CD1c-positive myeloid dendritic cell (primary cell): ENCODE data around the gene OR5H6.
"Not testable (repeated sequence)": the region's sequence is repeated elsewhere in the genome, so short reads cannot be mapped to it uniquely, and the experiment has no call there.

Experiments
- DNase-seq: peaks from one replicate; pipeline ENCODE4 v3.0.0-alpha.2; 2016; ENCODE audit errors: extremely low spot score

OR5H6 gene

DNA sequence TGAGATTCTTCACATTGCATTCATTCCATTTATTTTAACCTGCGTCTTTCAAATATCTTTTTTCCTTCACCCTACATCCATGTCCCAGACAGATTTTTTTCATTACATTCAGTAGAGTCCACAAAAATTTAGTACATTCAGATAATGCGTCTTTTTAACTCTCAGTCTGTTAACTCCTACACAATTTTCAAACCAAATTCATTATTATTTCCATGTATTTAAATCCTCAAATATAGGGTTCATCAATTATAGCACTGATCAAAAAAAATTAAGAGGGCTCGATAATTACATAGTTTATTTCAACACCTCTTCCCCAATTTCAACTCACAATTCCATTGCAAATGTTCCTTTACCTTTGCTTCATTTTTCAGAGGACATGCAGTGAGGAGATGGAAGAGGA lies at the start of gene OR5H6:
Gene OR5H6, plus strand, starts transcription at position 301 of the 400 bp plus-strand sequence. Its CDS starts 89 bp downstream, at position 390.
- DNase-seq: no peak

DNA sequence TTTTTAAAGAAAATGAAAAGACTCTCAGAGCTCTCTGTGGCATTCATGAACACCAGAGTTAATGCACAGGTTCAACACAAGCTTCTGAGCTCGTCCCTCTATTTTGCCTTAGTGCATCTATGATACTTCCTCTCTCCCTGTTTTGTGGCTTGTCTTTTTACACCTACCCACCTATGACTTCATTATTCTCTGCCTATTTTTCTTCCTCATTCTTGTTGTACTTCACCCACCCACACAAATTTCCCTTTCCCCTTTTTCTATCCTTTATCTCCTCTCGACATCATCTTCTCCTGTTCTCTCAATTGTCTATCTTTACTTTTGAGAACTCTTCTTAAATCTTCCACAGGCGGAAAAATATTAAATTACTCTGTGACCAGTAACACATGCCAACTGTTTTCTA lies 49.0 kb upstream of the OR5H6 start:
- DNase-seq: no peak

DNA sequence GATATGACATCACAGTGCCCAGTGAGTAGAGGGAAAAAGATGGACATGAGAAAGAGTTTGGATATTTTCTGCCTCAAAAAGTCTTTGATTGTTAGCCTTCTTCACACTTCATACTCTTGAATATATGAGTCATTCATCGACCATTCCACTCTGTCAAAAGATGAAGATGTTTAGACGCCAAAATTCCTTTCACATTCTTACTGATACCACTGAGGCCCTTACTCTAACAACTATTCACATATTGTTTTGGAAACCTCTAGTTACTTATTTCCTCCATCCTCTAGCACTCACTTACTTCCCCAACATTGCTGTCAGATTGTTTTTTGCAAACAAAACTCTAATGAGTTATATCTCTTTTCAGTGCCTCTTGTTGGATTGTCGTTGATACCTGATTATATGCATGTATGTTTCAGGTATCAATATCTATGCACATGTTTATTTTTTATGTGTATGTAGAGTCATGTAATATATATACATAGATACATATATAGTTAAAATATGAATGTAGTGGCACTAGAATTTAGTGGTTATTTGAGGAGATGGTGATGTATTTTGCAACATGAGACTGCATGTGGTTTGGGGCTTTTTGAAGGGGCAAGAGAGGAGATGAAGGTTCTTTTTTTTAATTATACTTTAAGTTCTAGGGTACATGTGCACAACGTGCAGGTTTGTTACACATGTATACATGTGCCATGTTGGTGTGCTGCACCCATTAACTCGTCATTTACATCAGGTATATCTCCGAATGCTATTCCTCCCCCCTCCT lies 40.0 kb upstream of the OR5H6 start:
- DNase-seq: no peak

DNA sequence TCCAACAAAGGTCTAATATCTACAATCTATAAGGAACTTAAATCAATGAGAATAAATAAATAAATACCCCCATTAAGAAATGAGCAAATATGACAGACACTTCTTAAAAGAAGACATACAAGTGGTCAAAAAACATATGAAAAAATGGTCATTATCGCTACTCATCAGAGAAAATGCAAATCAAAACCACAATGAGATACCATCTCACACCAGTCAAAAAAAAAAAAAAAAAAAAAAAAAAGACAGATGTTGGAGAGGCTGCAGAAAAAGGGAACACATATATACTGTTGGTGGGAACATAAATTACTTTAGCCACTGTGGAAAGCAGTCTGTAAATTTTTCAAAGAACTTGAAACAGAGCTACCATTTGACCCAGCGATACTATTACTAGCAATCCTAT lies 31.6 kb upstream of the OR5H6 start:
- DNase-seq: no peak

DNA sequence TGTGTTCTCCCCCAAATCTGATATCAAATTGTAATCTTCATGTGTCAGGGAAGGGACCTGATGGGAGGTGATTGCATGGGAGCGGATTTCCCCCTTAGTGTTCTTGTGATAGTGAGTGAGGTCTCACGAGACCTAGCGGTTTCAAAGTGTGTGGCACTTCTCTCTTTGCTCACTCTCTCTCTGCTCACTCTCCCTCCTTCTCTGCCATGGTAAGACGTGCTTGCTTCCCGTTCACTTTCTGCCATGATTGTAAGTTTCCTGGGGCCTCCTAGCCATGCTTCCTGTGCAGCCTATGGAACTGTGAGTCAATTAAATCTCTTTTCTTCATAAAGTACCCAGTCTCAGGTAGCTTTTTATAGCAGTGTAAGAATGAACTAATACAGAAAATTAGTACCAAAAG lies 30.6 kb upstream of the OR5H6 start:
- DNase-seq: no peak

DNA sequence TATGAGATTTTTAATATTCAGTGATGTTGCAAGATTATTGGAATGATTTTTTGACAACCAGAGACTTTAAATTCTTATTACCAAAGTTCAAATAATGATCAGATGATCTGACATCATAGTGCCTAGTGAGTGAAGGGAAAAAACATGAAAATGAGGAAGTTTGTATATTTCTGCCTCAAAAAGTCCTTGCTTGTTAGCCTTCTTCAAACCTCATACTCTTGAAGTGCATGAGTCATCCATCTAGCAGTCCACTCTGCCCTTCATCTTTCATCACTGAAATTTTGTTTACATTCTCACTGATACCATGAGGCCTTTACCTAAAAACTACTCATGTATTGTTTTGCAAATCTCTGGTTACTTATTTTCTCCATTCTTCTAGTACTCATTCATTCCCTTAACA lies 23.9 kb upstream of the OR5H6 start:
- no peak for DNase-seq

DNA sequence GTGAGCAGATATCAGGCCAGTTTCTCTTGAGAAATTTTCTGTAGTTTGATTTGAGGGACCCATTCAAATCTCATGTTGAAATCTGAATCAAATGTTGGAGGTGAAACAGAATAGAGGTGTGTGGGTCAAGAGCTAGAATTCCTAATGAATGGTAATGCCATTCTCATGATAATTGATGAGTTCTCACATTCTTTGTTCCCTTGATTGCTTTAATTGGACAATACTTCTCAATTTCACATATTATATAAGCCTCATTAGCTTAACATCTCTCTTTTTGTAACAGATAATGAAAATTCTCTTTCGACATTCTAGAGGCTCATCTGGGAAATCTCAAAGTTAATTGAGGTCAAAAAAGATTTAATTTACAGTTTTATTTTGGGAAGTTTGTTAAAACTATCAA lies 21.9 kb upstream of the OR5H6 start:
- no peak for DNase-seq

DNA sequence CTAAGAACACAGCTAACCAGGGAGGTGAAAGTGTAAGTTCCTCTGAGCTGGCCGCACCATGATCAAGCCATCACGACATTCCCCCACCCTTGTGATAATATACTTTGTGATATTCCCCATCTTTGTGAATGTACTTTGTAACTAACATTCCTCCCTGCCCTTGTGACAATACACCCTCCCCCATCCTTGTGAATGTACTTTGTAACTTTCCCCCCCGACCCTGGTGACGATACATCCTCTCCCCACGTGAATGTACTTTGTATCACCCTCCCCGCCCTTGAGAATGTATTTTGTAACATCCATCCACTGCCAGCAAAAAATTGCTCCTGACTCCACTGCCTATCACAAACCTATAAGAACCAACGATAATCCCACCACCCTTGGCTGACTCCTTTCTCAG lies 20.2 kb upstream of the OR5H6 start:
- no peak for DNase-seq

DNA sequence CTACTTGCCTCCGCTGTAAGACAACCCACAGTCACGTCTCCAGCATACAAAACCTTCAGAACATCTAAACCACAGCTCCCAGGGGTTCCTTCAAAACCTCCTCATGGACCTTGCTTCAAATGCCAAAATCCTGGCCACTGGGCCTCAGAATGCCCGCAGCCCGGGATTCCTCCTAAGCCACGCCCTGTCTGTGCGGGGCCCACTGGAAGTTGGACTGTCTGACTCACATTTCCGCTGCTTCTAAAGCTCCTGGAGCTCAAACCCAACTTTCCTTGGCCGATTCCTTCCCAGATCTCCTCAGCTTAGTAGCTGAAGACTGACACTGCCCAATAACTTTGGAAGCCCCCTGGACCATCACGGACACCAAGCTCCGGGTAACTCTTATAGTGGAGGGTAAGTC lies 17.9 kb upstream of the OR5H6 start:
- no peak for DNase-seq

DNA sequence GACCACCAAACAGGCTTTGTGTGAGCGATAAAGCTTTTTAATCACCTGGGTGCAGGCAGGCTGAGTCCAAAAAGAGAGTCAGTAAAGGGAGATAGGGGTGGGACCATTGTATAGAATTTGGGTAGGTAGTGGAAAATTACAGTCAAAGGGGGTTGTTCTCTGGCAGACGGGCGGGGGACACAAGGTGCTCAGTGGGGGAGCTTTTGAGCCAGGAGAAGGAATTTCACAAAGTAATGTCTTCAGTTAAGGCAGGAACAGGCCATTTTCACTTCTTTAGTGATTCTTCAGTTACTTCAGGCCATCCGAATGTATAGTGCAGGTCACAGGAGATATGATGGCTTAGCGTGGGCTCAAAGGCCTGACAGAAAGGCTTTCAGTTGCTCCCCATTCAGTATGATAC lies 8.0 kb upstream of the OR5H6 start:
- not testable (repeated sequence) for DNase-seq

DNA sequence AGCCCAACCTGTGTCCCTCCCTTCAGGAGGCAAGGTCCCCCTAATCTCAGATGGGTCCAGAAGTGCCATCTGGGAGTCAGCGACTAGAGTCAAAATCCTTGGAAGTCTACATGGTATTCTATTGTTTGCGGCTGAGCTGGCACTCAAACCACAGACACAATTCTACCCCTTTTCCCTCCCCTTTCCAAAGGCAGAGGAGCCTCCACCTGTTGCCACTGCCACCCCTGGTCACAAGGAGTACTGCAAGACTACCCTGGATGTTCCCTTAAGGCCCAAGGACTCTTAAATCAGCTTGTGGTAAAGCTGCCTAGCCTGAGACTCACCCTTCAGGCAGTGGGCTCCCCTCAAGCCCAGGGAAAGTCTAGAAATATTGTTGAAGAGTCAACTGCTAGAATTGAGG lies 4.3 kb upstream of the OR5H6 start:
- no peak for DNase-seq

DNA sequence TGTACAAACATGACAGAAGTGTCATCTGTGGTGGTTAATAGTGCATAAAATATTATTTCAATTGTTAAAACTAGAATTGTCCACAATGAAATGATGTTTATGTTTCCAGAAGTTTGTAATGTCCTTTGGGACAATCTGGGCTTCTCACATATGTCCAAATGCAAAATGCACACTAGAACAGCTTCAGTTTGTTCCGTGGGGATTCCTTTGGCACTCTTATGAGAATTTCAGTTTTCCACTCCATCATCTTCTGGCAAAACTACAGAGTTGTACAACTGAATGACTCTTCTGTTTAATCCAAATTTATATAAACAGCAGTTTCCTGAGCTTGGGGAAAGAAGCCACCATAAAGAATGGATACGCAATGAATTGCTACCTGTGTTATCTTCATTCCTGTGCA lies 2.0 kb upstream of the OR5H6 start:
- no peak for DNase-seq

DNA sequence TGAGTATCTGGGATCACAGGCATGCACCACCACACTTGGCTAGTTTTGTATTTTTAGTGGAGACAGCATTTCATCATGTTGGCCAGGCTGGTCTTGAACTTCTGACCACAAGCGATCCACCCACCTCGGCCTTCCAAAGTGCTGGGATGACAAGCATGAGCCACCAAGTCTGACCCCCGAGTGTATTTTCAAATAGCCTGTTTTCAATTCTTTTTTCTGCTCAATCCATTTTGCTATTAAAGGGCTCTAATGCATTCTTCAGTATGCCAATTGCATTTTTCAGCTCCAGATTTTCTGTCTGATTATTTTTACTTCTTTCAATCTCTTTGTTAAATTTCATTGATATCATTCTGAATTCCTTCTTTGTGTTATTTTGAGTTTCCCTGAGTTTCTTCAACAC lies 5.8 kb downstream of the OR5H6 start:
- DNase-seq: no peak

DNA sequence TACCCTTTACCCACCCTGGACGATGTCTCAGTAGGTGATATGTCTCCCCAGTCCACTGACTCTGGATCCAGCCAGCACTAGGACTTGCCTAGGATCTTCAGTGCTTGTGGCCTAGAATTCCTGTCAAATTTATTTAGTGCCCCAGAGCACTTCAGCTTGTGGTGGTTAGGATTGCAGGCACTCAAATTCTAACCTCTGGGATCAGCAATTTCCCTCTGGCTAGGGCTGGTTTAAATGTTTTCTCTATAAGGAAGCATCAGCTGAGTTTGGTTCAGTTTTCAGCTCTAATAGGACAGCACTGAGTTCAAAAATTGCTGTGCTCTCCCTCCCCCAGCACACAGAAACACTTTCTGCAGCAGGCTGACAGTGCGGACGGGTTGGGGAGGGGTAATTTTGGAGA lies 8.1 kb downstream of the OR5H6 start:
- no peak for DNase-seq

DNA sequence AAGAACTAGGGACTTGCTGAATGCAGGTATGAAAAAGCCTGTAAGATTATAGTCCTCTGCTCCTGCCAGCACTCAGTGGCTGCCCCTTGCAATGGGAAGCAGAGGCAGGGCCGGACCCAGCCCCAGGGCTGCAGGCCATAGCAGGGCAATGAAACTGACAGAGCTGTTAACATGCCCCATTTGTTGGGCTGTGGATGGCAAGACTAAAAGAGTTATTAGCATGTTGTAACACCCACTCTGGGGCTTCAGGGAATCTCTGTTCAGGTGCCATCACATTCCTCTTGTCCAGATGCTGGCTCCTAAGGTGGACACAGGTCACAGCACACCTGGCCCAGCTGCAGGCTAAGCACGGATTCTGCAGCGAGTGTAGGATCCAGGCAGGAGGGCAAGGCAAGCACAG lies 10.9 kb downstream of the OR5H6 start:
- no peak for DNase-seq

DNA sequence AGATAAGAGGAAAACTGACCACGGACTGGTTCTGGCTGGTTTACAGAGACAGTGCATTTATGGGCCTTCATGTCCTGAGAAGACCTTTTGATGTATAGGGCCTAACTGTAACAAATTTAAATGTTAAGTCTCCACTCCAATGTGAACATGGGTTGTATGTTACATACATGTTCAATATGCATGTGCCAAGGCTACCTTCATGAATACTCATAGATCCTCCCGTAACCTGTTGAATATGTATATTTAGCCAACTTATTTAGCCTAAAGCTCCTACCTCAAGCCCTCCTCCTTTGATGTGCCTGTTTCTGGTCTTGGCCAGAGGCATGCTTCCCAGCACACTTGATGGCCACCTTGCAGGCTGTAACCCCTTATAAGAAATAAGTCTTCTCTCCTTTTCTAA lies 18.2 kb downstream of the OR5H6 start, which contains the start of gene OR5H2:
Gene OR5H2, plus strand, starts transcription at position 301 of the 400 bp plus-strand sequence. CDS start 398 bp downstream, outside the sequence.
- no peak for DNase-seq

DNA sequence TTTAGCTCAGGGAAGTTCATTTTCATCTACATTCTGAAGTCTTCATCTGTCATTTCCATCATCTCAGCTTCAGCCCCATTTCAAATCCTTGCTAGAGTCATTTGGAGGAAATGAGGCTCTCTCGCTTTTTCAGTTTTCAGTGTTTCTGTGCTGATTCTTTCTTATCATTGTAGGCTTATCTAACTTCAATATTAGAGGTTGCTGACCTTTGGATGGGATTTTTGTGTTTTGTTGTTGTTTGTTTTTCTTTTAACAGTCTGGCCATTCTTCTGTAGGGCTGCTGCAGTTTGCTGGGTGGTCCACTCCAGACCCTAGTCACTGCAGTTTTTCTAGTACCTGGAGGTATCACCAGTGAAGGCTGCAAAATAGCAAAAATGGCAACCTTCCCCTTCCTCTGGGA lies 26.9 kb downstream of the OR5H6 start:
- DNase-seq: no peak

DNA sequence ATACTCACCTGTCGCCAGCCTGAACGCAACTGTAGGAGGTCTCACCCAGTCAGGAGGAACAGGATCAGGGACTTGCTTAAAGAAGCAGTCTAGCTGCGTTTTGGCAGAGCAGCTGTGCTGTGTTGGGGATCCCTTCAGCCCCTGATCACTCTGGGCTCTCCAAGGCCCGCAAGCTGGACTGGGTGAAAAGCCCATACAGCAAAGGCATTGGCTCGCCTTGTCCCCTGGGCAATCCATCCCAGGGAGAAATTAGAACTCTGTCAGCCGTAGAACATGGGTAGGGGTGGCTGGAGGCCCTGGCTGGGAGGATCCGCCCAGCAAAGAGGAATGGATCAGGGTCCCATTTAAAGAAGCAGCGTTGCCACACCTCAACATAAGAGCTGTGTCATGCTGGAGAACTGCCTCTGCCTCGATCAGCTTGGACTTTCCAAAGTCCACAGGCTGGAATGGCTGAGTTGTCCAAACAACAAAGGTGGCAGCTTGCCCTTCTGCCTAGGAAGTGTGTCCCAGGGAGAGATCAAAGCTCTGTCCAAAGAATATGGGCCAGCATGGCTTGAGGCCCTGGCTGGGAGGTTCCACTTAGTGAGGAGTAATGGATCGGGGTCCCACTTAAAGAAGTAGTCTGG lies 27.4 kb downstream of the OR5H6 start:
- DNase-seq: no peak
